Vagina (tissue), 2 donors: ENCODE data around the gene RELA. TPM values are rescaled to one million over a fixed set of nuclear protein-coding genes. Genes with fewer than 3 reads are reported as not detected.
A peak's percentile ranks its signal among the peaks of the same experiment; 100 is the strongest.

Source experiments
- DNase-seq, 2 donors: peaks; one replicate each; pipeline ENCODE4 v3.0.0-alpha.2; 2017; ENCODE audit errors: extremely low spot score in 2 of 2
- H3K27ac ChIP-seq: fragments of 200-600 bp; sonication (generic); one replicate; pipeline ENCODE4 v1.5.1; 2019
- H3K27me3 ChIP-seq: fragments of 200-600 bp; sonication (generic); one replicate; pipeline ENCODE4 v1.5.1; 2019
- H3K36me3 ChIP-seq, 2 donors: fragments of 200-600 bp; sonication (generic); one replicate each; pipeline ENCODE4 v1.5.1; 2017 to 2019
- H3K4me1 ChIP-seq: fragments of 200-600 bp; sonication (generic); one replicate; pipeline ENCODE4 v1.5.1; 2019
- H3K4me3 ChIP-seq, 2 donors: fragments of 200-600 bp; sonication (generic); 1 replicate in 1 of 2; 2 replicates in 1 of 2; pipeline ENCODE4 v1.5.1; 2016 to 2019
- H3K9me3 ChIP-seq: fragments of 200-600 bp; sonication (generic); one replicate; pipeline ENCODE4 v1.5.1; 2019
- POLR2A ChIP-seq, 2 donors: fragments of 450-650 bp; IDR thresholded peaks; one replicate each; pipeline ENCODE4 v1.6.1; 2017; ENCODE audit warnings: antibody characterized with exemption in 2 of 2, mild to moderate bottlenecking in 2 of 2, moderate library complexity in 2 of 2
- POLR2AphosphoS5 ChIP-seq, 2 donors: sonication (generic); formaldehyde crosslinking; IDR thresholded peaks; one replicate each; pipeline ENCODE4 v1.9.0; 2017; ENCODE audit warnings: antibody characterized with exemption in 2 of 2, mild to moderate bottlenecking in 2 of 2, low read depth in 1 of 2; ENCODE audit not compliant: insufficient read depth in 1 of 2
- intact Hi-C: fragments of 100-400 bp; cut with DNase I; formaldehyde crosslinking; loops from one replicate; pipeline ENCODE4 v1.15.1; 2023
- total RNA-seq: library from RNA; depleted of rRNA; stranded (reverse); fragments of >200 nt; gene quantifications from one replicate; pipeline ENCODE4 v1.2.3, GENCODE V29; 2016
- TF ChIP-seq, protein P1 (sequence below), 3 experiments: fragments of 450-650 bp in 2 of 3; fragments of 200-600 bp in 1 of 3; sonication (generic) in 1 of 3; IDR thresholded peaks; one replicate each; pipeline ENCODE4 v1.5.1; 2017 to 2019; ENCODE audit warnings: antibody characterized with exemption in 3 of 3, mild to moderate bottlenecking in 2 of 3, moderate library complexity in 2 of 3

RELA gene
- total RNA-seq, 1 donor from 2014 or later: 59.2 TPM

DNA sequence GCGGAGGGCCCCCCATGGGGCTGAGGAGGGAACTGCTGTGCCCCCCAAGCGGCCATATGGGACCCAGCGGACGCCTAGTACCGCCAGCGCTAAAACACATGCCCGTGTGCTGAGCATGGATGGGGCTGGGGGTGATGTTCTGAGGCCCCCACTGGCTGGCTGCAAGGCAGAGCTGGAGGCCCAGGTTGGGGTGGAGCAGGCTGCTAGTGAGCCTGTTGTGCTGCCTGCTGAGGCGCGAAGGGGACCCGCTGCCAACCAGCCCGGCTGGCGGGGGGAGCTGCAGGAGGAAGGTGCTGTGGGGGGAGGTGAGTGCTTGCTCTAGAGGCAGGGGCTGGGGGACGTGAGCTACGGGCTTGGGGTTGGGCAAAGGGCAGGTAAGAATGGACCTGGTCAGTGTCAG, 44.0 kb downstream of the RELA start:
- TF ChIP-seq, protein P1, sequence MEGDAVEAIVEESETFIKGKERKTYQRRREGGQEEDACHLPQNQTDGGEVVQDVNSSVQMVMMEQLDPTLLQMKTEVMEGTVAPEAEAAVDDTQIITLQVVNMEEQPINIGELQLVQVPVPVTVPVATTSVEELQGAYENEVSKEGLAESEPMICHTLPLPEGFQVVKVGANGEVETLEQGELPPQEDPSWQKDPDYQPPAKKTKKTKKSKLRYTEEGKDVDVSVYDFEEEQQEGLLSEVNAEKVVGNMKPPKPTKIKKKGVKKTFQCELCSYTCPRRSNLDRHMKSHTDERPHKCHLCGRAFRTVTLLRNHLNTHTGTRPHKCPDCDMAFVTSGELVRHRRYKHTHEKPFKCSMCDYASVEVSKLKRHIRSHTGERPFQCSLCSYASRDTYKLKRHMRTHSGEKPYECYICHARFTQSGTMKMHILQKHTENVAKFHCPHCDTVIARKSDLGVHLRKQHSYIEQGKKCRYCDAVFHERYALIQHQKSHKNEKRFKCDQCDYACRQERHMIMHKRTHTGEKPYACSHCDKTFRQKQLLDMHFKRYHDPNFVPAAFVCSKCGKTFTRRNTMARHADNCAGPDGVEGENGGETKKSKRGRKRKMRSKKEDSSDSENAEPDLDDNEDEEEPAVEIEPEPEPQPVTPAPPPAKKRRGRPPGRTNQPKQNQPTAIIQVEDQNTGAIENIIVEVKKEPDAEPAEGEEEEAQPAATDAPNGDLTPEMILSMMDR (IDR thresholded peaks at IDR 0.05): no peak
- TF ChIP-seq POLR2A (IDR thresholded peaks at IDR 0.05): no peak
- no peak for TF ChIP-seq POLR2AphosphoS5 (IDR thresholded peaks at IDR 0.05; ENCODE audit: insufficient read depth in 1 of 2, low read depth in 1 of 2)
- Histone ChIP-seq H3K4me3 (no peak overlapping the region), H3K9me3 (no peaks in the 10 kb centered on the region), H3K27me3 (no peaks in the 10 kb centered on the region), H3K27ac (no peak overlapping the region), H3K36me3 (peaks cover 0 to 52% of the 10 kb centered on the region in 2 donors), H3K4me1 (peaks cover 14% of the 10 kb centered on the region)
- intact Hi-C loops: no loop called here
- no peak for DNase-seq

DNA sequence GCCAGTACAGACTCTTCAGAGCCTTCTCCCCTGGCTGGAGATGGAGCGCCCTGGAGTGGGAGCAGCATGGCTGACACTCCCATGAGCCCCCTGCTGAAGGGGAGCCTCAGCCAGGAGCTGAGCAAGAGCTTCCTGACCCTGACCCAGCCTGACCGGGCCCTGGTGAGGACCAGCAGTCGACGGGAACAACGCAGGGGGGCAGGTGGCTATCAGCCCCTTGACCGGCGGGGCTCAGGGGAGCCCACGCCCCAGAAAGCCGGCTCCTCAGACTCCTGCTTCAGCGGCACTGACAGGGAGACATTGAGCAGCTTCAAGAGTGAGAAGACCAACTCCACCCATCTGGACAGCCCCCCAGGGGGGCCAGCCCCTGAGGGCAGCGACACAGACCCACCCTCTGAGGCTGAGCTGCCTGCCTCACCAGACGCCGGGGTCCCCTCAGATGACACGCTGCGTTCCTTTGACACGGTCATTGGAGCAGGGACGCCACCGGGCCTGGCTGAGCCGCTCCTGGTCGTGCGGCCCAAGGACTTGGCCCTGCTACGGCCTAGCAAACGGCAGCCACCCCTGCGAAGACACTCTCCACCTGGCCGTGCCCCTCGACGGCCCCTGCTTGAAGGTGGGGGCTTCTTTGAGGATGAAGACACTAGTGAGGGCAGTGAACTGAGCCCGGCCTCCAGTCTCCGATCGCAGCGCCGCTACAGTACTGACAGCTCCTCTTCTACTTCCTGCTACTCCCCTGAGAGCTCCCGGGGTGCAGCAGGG, 44.5 kb downstream of the RELA start:
- DNase-seq: no peak
- Histone ChIP-seq H3K4me1 (peaks cover 20% of the 10 kb centered on the region), H3K27me3 (no peaks in the 10 kb centered on the region), H3K9me3 (no peaks in the 10 kb centered on the region), H3K27ac (no peak overlapping the region), H3K4me3 (no peak overlapping the region), H3K36me3 (peaks cover 0 to 46% of the 10 kb centered on the region in 2 donors)
- intact Hi-C loops: no loop called here
- TF ChIP-seq POLR2AphosphoS5 (IDR thresholded peaks at IDR 0.05; ENCODE audit: insufficient read depth in 1 of 2, low read depth in 1 of 2) (no peak), POLR2A (IDR thresholded peaks at IDR 0.05) (no peak)
- TF ChIP-seq, protein P1 (IDR thresholded peaks at IDR 0.05): no peak

DNA sequence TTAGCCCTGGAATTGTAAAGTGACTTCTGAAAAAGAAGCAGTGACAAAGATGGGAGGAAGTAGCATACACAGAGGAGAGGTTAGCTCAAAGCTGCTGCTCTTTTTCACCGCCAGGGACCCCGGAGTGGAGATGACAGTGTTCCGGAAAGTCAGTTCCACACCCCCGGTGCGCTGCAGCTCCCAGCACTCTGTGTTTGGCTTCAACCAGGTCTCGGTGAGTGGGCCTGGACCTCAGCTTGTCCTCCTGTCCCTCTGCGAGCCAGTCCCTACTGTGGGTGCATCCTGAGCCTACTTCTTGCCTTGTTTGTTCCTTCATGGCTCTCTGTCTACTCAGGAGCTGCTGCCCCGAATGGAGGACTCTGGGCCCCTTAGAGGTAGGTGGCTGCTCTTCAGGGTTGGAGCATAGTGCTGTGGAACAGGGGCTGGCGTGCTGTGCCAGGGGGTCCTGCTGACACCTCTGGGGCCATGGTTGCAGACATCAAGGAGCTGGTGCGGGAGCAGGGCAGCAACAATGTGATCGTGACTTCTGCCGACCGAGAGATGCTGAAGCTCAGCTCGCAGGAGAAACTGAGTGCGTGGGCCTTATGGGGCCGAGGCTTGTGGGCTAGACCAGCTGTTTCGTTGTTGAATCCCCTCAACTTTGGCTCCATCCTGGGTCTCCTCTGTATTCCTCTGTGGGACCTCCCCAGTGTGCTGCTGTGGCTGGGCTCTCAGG, 45.4 kb downstream of the RELA start:
- no peak overlapping the region for H3K27ac ChIP-seq
- no peaks in the 10 kb centered on the region for H3K9me3 ChIP-seq
- TF ChIP-seq POLR2AphosphoS5 (IDR thresholded peaks at IDR 0.05; ENCODE audit: insufficient read depth in 1 of 2, low read depth in 1 of 2) (no peak), POLR2A (IDR thresholded peaks at IDR 0.05) (no peak)
- TF ChIP-seq, protein P1 (IDR thresholded peaks at IDR 0.05): no peak
- DNase-seq: no peak
- peaks cover 28% of the 10 kb centered on the region for H3K4me1 ChIP-seq
- H3K27me3 ChIP-seq: no peaks in the 10 kb centered on the region
- intact Hi-C loops: no loop called here
- peaks cover 0 to 41% of the 10 kb centered on the region in 2 donors for H3K36me3 ChIP-seq
- peak overlapping the region in 1 of 2 donors; percentile 95 for H3K4me3 ChIP-seq

DNA sequence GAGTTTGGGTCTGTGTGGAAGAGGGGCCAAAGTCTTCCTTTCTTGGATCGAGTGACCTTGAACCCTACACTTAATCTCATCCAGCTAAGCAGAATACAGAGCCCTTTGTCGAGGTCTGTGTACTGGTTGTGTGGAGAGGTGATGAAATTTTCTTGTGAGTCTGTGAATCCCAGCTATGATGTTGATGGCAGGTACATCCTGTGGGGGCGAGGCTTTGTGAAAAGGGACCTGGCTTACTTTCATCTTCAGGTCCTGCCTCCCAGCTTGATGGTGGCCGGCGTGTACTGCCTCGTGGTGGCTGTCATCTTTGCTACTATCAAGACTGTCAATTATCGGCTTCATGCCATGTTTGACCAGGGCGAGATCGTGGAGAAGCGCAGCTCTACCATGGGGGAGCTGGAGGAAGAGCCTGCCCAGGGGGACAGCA, 46.1 kb downstream of the RELA start:
- intact Hi-C loops: no loop called here
- H3K4me1 ChIP-seq: peaks cover 35% of the 10 kb centered on the region

More for the DNA sequence above, 46.1 kb downstream of the RELA start:
- Histone ChIP-seq H3K27ac (peak overlapping the region; percentile 90), H3K4me3 (peak overlapping the region; percentile 95), H3K36me3 (peaks cover 0 to 41% of the 10 kb centered on the region in 2 donors), H3K27me3 (no peaks in the 10 kb centered on the region), H3K9me3 (no peaks in the 10 kb centered on the region)
- TF ChIP-seq POLR2A (IDR thresholded peaks at IDR 0.05) (no peak), POLR2AphosphoS5 (IDR thresholded peaks at IDR 0.05; ENCODE audit: insufficient read depth in 1 of 2, low read depth in 1 of 2) (no peak)
- TF ChIP-seq, protein P1 (IDR thresholded peaks at IDR 0.05): no peak
- no peak for DNase-seq
